K562 (cell line): Measurements from ENCODE around the gene TMEM45B.

Experiments used
- DACH1 ChIP-seq: fragments of 450-650 bp; IDR thresholded peaks from 2 replicates; pipeline ENCODE4 v1.6.1; 2018; ENCODE audit not compliant: partially characterized antibody
- EP300 ChIP-seq: IDR thresholded peaks from 2 replicates; pipeline ENCODE4 v1.6.1; 2012; ENCODE audit warnings: low read length, improper control_type of control experiment

- TF ChIP-seq DACH1: no peak
- no peak for TF ChIP-seq EP300
Observed at GRCh38 chr11:129798212-129798611, 17.4 kb upstream of the TMEM45B start.
